K562 (cell line): ENCODE data around the gene SARS2.

Experiments used
- EZH2 ChIP-seq: IDR thresholded peaks from 2 replicates; pipeline ENCODE4 v1.6.1; 2012; ENCODE audit warnings: low read depth, mild to moderate bottlenecking, inconsistent platforms, low read length, borderline replicate concordance
- KLF1 ChIP-seq: fragments of 450-650 bp; IDR thresholded peaks from 2 replicates; pipeline ENCODE4 v1.6.1; 2016; ENCODE audit warnings: missing genetic modification characterization, missing compliant biosample characterization

DNA sequence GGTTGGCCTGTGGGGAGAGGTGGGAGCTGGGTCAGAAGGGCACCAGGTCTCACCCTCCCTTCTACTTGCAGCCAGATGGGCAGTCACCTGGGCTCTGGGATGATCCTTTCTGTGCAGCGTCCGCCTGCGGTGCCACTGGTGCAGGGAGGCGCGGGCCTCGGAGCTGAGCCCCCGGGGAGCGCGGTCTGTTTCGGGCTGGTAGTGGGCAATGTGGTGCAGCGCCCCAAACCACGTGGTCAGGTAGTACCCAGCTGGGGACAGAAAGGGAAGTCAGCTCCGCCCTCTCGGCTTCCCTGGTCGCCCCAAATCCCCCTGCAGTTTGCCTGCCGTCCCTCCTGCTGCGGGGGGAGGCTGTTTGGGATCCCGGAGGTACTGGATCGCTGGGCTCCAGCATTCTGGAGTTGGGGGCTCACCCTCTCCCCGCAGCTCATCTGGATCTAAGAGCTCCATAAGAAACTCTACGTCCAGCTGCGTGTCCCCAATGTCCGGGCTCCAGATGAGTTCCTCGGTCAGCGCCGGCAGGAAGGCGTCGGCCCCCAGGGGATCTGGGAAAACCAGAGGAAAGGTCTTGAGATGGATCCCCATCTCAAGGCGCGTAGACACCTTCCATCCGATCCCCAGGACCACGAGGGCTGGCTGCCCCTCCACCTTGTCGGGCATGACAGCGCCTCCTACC is 61.3 kb downstream of the SARS2 start:
- TF ChIP-seq KLF1 (tag) (no peak), EZH2 (no peak)
